Esophagus muscularis mucosa (tissue), 4 donors: Measurements from ENCODE around the gene LYPD6B. TPM values are rescaled to one million over a fixed set of nuclear protein-coding genes. Genes with fewer than 3 reads are reported as not detected.

Experiments
- DNase-seq: peaks from one replicate; pipeline ENCODE4 v3.0.0-alpha.2; 2017; ENCODE audit errors: extremely low spot score
- H3K27ac ChIP-seq, 4 donors: fragments of 200-600 bp; sonication (generic); replicated peaks in 1 of 4; 1 replicate in 3 of 4; 2 replicates in 1 of 4; pipeline ENCODE4 v1.5.1; 2016 to 2019; ENCODE audit warnings: mild to moderate bottlenecking in 1 of 4
- H3K27me3 ChIP-seq, 4 donors: fragments of 200-600 bp; sonication (generic); one replicate each; pipeline versions ENCODE4 v1.5.1 to v1.6.0; 2016 to 2019
- H3K36me3 ChIP-seq, 4 donors: fragments of 200-600 bp; sonication (generic); one replicate each; pipeline ENCODE4 v1.5.1; 2016 to 2019
- H3K4me1 ChIP-seq, 4 donors: fragments of 200-600 bp; sonication (generic); one replicate each; pipeline ENCODE4 v1.5.1; 2016 to 2019
- H3K4me3 ChIP-seq, 4 donors: fragments of 200-600 bp; sonication (generic); 1 replicate in 2 of 4; 2 replicates in 2 of 4; pipeline ENCODE4 v1.5.1; 2016 to 2019; ENCODE audit warnings: mild to moderate bottlenecking in 4 of 4, moderate library complexity in 1 of 4
- H3K9me3 ChIP-seq, 4 donors: fragments of 200-600 bp; sonication (generic); 1 replicate in 3 of 4; 2 replicates in 1 of 4; pipeline ENCODE4 v1.5.1; 2016 to 2019
- CTCF ChIP-seq, 3 experiments: fragments of 200-600 bp in 2 of 3; fragments of 450-650 bp in 1 of 3; sonication (generic) in 2 of 3; IDR thresholded peaks; one replicate each; pipeline ENCODE4 v1.5.1; 2017 to 2019; ENCODE audit warnings: antibody characterized with exemption in 3 of 3, mild to moderate bottlenecking in 2 of 3, moderate library complexity in 1 of 3
- EP300 ChIP-seq: sonication (generic); formaldehyde crosslinking; IDR thresholded peaks from one replicate; pipeline ENCODE4 v1.6.1; 2017; ENCODE audit warnings: antibody characterized with exemption
- POLR2A ChIP-seq: fragments of 450-650 bp; IDR thresholded peaks from one replicate; pipeline ENCODE4 v1.6.1; 2017; ENCODE audit warnings: antibody characterized with exemption, moderate library complexity, mild to moderate bottlenecking, low read depth
- POLR2AphosphoS5 ChIP-seq, 2 donors: sonication (generic); formaldehyde crosslinking; IDR thresholded peaks; one replicate each; pipeline ENCODE4 v1.6.1; 2017; ENCODE audit warnings: antibody characterized with exemption in 2 of 2
- WGBS: methylation state at CpG from one replicate; pipeline ENCODE4 v1.1.5; 2018; 5-methylcytosine and 5-hydroxymethylcytosine counted together
- intact Hi-C: fragments of 100-400 bp; cut with DNase I; formaldehyde crosslinking; loops from one replicate; pipeline ENCODE4 v1.15.1; 2023
- total RNA-seq, 4 donors: library from RNA; depleted of rRNA; stranded (reverse); fragments of >200 nt; gene quantifications; one replicate each; pipeline versions ENCODE4 v1.1.0 to v1.2.1, GENCODE V29; 2016

LYPD6B gene
- total RNA-seq, 4 donors from 2014 or later: not detected

GRCh38 chr2:149259136-149259535 lies 220.6 kb downstream of the LYPD6B start:
- no peaks in the 10 kb centered on the region for H3K4me1 ChIP-seq
- H3K27me3 ChIP-seq: peaks cover 0 to 5% (median 0%) of the 10 kb centered on the region in 4 donors
- intact Hi-C loops: no loop called here
- no peaks in the 10 kb centered on the region for H3K36me3 ChIP-seq
- TF ChIP-seq EP300 (no peak), POLR2AphosphoS5 (IDR thresholded peaks at IDR 0.05) (no peak), POLR2A (no peak), CTCF (IDR thresholded peaks at IDR 0.05) (no peak)
- H3K4me3 ChIP-seq: no peak overlapping the region
- H3K9me3 ChIP-seq: peaks cover 0 to 6% (median 0%) of the 10 kb centered on the region in 4 donors
- H3K27ac ChIP-seq: no peak overlapping the region
- WGBS: 94% methylated on average over 4 of the region's 4 CpGs
- no peak for DNase-seq

GRCh38 chr2:149261692-149262091 lies 223.2 kb downstream of the LYPD6B start:
- Histone ChIP-seq H3K36me3 (no peaks in the 10 kb centered on the region), H3K27ac (no peak overlapping the region), H3K4me1 (no peaks in the 10 kb centered on the region), H3K27me3 (peaks cover 0 to 5% (median 0%) of the 10 kb centered on the region in 4 donors), H3K4me3 (no peak overlapping the region), H3K9me3 (no peaks in the 10 kb centered on the region)
- TF ChIP-seq POLR2A: no peak
- no peak for TF ChIP-seq CTCF (IDR thresholded peaks at IDR 0.05)
- no peak for TF ChIP-seq EP300
- TF ChIP-seq POLR2AphosphoS5 (IDR thresholded peaks at IDR 0.05): no peak
- no peak for DNase-seq
- intact Hi-C loops: no loop called here
- WGBS: 56% methylated on average over 3 of the region's 3 CpGs

Other genes with a start within 250 kb of the LYPD6B start
- gene KIF5C, start 163.5 kb upstream of the LYPD6B start, total RNA-seq: 1 to 10 TPM; 2.9 to 4.6 (median 3.2) TPM